Trophoblast cell (in vitro differentiated cells and primary cell): ENCODE measurements around the gene KIF18B.
A peak's percentile ranks its signal among the peaks of the same experiment; 100 is the strongest.

Source experiments
- DNase-seq, 2 donors: peaks; one replicate each; pipeline ENCODE4 v3.0.0-alpha.2; 2016
- H2AFZ ChIP-seq: 2 replicates; pipeline ENCODE4 v1.6.1; 2013; ENCODE audit warnings: low read length, moderate library complexity, mild to moderate bottlenecking; ENCODE audit not compliant: insufficient read depth, poor library complexity
- H2AK5ac ChIP-seq: 2 replicates; pipeline ENCODE4 v1.6.1; 2013; ENCODE audit warnings: mild to moderate bottlenecking, low read length
- H2BK120ac ChIP-seq: 2 replicates; pipeline ENCODE4 v1.6.1; 2013; ENCODE audit warnings: low read length, mild to moderate bottlenecking, moderate library complexity; ENCODE audit not compliant: insufficient read depth, poor library complexity
- H2BK12ac ChIP-seq: 2 replicates; pipeline ENCODE4 v1.6.1; 2013; ENCODE audit warnings: mild to moderate bottlenecking, low read length, moderate library complexity
- H2BK5ac ChIP-seq: 2 replicates; pipeline ENCODE4 v1.6.1; 2013; ENCODE audit warnings: low read length, low read depth, moderate library complexity, mild to moderate bottlenecking; ENCODE audit not compliant: poor library complexity
- H3K14ac ChIP-seq: 2 replicates; pipeline ENCODE4 v1.6.1; 2013; ENCODE audit warnings: mild to moderate bottlenecking, low read length
- H3K18ac ChIP-seq: 2 replicates; pipeline ENCODE4 v1.6.1; 2013; ENCODE audit warnings: mild to moderate bottlenecking, low read length
- H3K23ac ChIP-seq: 2 replicates; pipeline ENCODE4 v1.6.1; 2013; ENCODE audit warnings: low read length
- H3K27ac ChIP-seq: 2 replicates; pipeline ENCODE4 v1.5.1; 2013; ENCODE audit warnings: low read depth, mild to moderate bottlenecking, inconsistent platforms, low read length, moderate library complexity
- H3K27me3 ChIP-seq: 2 replicates; pipeline ENCODE4 v1.6.1; 2013; ENCODE audit warnings: inconsistent platforms, mild to moderate bottlenecking, low read length, moderate library complexity; ENCODE audit not compliant: insufficient read depth
- H3K36me3 ChIP-seq, 2 experiments: 1 replicate in 1 of 2; 2 replicates in 1 of 2; pipeline ENCODE4 v1.6.1; 2013; ENCODE audit warnings: low read length in 2 of 2, mild to moderate bottlenecking in 2 of 2, moderate library complexity in 1 of 2; ENCODE audit not compliant: insufficient read depth in 2 of 2, control insufficient read depth in 1 of 2
- H3K4ac ChIP-seq: 2 replicates; pipeline ENCODE4 v1.6.1; 2013; ENCODE audit warnings: low read depth, mild to moderate bottlenecking, low read length, moderate library complexity
- H3K4me1 ChIP-seq, 2 experiments: 1 replicate in 1 of 2; 2 replicates in 1 of 2; pipeline ENCODE4 v1.6.1; 2013; ENCODE audit warnings: low read length in 2 of 2, mild to moderate bottlenecking in 2 of 2, moderate library complexity in 1 of 2; ENCODE audit not compliant: insufficient read depth in 2 of 2, control insufficient read depth in 1 of 2
- H3K4me2 ChIP-seq: 2 replicates; pipeline ENCODE4 v1.6.1; 2013; ENCODE audit warnings: inconsistent platforms, mild to moderate bottlenecking, low read length, moderate library complexity
- H3K4me3 ChIP-seq: 2 replicates; pipeline ENCODE4 v1.5.1; 2013; ENCODE audit warnings: mild to moderate bottlenecking, low read depth, low read length, inconsistent platforms
- H3K79me1 ChIP-seq: one replicate; pipeline ENCODE4 v1.6.1; 2013; ENCODE audit warnings: low read length
- H3K79me2 ChIP-seq: 2 replicates; pipeline ENCODE4 v1.6.1; 2013; ENCODE audit warnings: low read length, mild to moderate bottlenecking; ENCODE audit not compliant: control insufficient read depth, insufficient read depth, poor library complexity
- H3K9ac ChIP-seq: 2 replicates; pipeline ENCODE4 v1.6.1; 2013; ENCODE audit warnings: mild to moderate bottlenecking, low read length
- H3K9me3 ChIP-seq: 2 replicates; pipeline ENCODE4 v1.6.1; 2013; ENCODE audit warnings: low read depth, mild to moderate bottlenecking, control low read depth, inconsistent platforms, low read length; ENCODE audit not compliant: insufficient read depth
- H4K12ac ChIP-seq: 2 replicates; pipeline ENCODE4 v1.6.1; 2013; ENCODE audit warnings: low read depth, mild to moderate bottlenecking, low read length, moderate library complexity
- H4K8ac ChIP-seq: 2 replicates; pipeline ENCODE4 v1.6.1; 2013; ENCODE audit warnings: low read depth, mild to moderate bottlenecking, low read length, moderate library complexity
- H4K91ac ChIP-seq: one replicate; pipeline ENCODE4 v1.6.1; 2013; ENCODE audit warnings: low read depth, mild to moderate bottlenecking, low read length, moderate library complexity
- WGBS: extraction: QIAGEN DNeasy Blood & Tissue Kit; methylation state at CpG from one replicate; pipeline ENCODE4 v1.1.7; 2013; ENCODE audit warnings: missing lambda C conversion rate; ENCODE audit not compliant: insufficient read length, insufficient coverage; ENCODE audit errors: extremely low coverage; 5-methylcytosine and 5-hydroxymethylcytosine counted together

The KIF18B gene

DNA sequence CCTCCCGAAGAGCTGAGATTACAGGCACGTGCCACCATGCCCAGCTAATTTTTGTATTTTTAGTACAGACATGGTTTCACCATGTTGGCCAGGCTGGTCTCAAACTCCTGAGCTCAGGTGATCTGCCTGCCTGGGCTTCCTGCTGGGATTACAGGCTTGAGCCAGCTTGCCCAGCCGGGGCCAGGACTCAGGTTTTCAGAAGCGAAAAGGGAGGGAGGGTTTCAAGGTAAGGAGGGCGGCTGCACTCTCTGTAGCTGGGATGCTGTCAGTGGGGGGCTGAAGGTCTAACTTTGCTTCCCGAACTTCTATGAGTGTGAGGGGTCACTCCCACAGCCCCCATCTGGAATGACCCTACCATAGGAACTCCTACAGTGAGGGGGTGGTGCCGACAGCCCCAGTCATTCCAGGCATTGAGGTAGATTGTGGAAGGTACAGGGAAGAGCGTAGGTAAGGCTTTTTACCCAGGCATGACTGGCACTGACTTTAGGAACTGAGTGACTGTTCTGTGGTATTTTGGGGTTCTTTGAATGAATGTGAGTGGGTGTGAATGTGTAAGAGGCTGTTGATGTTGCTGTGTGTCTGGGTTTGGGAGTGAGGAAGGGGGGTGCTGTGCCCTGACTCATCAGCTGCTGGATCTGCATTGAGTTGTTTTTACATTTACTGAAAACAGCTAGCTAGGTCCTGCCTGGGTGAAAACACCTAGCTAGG lies 24.4 kb upstream of the KIF18B start:
- H3K79me1 ChIP-seq: no peaks in the 10 kb centered on the region
- no peak overlapping the region for H3K9ac ChIP-seq
- H3K36me3 ChIP-seq: no peaks in the 10 kb centered on the region
- no peaks in the 10 kb centered on the region for H3K79me2 ChIP-seq
- no peak overlapping the region for H2BK12ac ChIP-seq
- H4K8ac ChIP-seq: no peak overlapping the region
- H3K14ac ChIP-seq: no peak overlapping the region
- no peak overlapping the region for H3K18ac ChIP-seq
- H3K4ac ChIP-seq: no peak overlapping the region
- no peak overlapping the region for H2BK120ac ChIP-seq
- peaks cover 10 to 18% of the 10 kb centered on the region in 2 experiments for H3K4me1 ChIP-seq
- peaks cover 48% of the 10 kb centered on the region for H3K27me3 ChIP-seq
- no peak overlapping the region for H3K23ac ChIP-seq
- no peak overlapping the region for H2AFZ ChIP-seq
- no peak overlapping the region for H3K4me3 ChIP-seq
- no peak overlapping the region for H4K91ac ChIP-seq
- H4K12ac ChIP-seq: no peak overlapping the region
- peaks cover 7% of the 10 kb centered on the region for H3K9me3 ChIP-seq
- DNase-seq: no peak
- H2AK5ac ChIP-seq: no peak overlapping the region
- no peak overlapping the region for H2BK5ac ChIP-seq
- WGBS: no CpG with 5 or more reads among the region's 8 CpGs
- H3K4me2 ChIP-seq: no peak overlapping the region
- H3K27ac ChIP-seq: no peak overlapping the region

GRCh38 chr17:44970136-44970741 lies 22.7 kb upstream of the KIF18B start:
- no peaks in the 10 kb centered on the region for H3K79me1 ChIP-seq
- no peak overlapping the region for H3K14ac ChIP-seq
- peaks cover 10 to 18% of the 10 kb centered on the region in 2 experiments for H3K4me1 ChIP-seq
- no peak overlapping the region for H4K12ac ChIP-seq
- no CpG with 5 or more reads among the region's 55 CpGs for WGBS
- H3K27ac ChIP-seq: no peak overlapping the region
- peak overlapping the region; percentile 49 for H3K4me2 ChIP-seq
- no peak overlapping the region for H3K4ac ChIP-seq
- H2BK5ac ChIP-seq: no peak overlapping the region
- H2BK120ac ChIP-seq: no peak overlapping the region
- H2AFZ ChIP-seq: no peak overlapping the region
- peak in 1 of 2 donors; percentile 32 for DNase-seq
- no peak overlapping the region for H2BK12ac ChIP-seq
- no peaks in the 10 kb centered on the region for H3K79me2 ChIP-seq
- H2AK5ac ChIP-seq: no peak overlapping the region
- no peak overlapping the region for H3K9ac ChIP-seq
- no peak overlapping the region for H3K23ac ChIP-seq
- no peak overlapping the region for H4K8ac ChIP-seq
- H3K27me3 ChIP-seq: peaks cover 64% of the 10 kb centered on the region
- H3K18ac ChIP-seq: no peak overlapping the region
- H3K36me3 ChIP-seq: no peaks in the 10 kb centered on the region
- H3K4me3 ChIP-seq: peak overlapping the region; percentile 18
- H3K9me3 ChIP-seq: peaks cover 10% of the 10 kb centered on the region
- no peak overlapping the region for H4K91ac ChIP-seq

GRCh38 chr17:44969144-44969780 lies 21.7 kb upstream of the KIF18B start:
- H2AFZ ChIP-seq: no peak overlapping the region
- no peak overlapping the region for H3K27ac ChIP-seq
- no peaks in the 10 kb centered on the region for H3K79me1 ChIP-seq
- H3K9ac ChIP-seq: no peak overlapping the region
- H3K4me2 ChIP-seq: peak overlapping the region; percentile 60
- no peak overlapping the region for H4K91ac ChIP-seq
- no peak overlapping the region for H4K12ac ChIP-seq
- H3K4me1 ChIP-seq: peaks cover 10 to 18% of the 10 kb centered on the region in 2 experiments
- no peak overlapping the region for H2BK5ac ChIP-seq
- no peak overlapping the region for H2BK120ac ChIP-seq
- H3K36me3 ChIP-seq: no peaks in the 10 kb centered on the region
- no peak overlapping the region for H3K23ac ChIP-seq
- H3K9me3 ChIP-seq: peaks cover 10% of the 10 kb centered on the region
- no CpG with 5 or more reads among the region's 19 CpGs for WGBS
- no peak overlapping the region for H2AK5ac ChIP-seq
- DNase-seq: no peak
- no peak overlapping the region for H4K8ac ChIP-seq
- no peak overlapping the region for H3K14ac ChIP-seq
- no peak overlapping the region for H2BK12ac ChIP-seq
- H3K4ac ChIP-seq: no peak overlapping the region
- no peaks in the 10 kb centered on the region for H3K79me2 ChIP-seq
- no peak overlapping the region for H3K18ac ChIP-seq
- H3K27me3 ChIP-seq: peaks cover 66% of the 10 kb centered on the region
- no peak overlapping the region for H3K4me3 ChIP-seq

DNA sequence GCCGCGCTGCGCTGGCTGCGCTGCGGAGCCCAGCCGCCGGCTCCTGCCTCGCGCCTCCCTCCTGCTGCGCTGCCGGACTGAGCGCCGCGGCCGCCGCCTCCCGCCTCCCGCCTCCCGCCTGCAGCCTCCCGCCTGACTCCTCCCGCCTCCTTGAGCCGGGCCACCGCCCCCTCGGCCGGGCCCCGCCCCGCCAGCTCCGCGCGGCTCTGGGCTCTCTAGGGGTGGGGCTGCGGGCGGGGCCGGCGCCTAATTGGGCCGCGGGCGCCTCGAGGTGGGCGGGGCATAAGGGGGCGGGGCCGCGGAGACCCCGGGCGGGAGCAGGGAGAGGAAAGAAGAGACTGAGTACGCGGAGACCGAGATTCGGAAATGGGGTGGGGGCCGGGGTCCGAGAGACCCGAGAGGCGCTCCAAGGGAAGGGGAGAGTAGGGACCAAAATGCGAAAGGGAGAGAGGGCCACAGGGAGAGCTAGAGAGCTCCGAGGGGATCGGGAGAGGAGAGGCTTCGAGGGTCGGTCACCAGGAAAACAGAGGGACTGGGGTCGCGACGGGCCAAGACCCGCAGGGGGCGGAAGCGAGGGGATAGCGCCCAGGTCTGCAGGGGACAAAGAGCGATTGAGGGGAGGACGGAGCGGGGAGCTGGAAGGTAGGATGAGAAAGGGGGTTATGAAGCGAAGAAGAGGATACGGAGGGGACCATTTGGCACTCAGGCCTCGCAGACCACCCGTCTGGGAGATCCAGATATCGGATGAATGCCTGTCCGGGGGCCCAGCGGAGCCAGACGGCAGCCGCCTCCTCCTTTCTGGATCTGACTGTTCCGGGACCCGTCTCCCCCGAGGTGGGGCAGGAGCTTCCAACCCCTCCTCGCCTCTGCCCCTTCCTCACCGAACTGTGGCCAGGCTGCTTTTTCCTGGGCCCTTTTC lies 20.9 kb upstream of the KIF18B start, which contains the start of gene C1QL1:
Gene C1QL1, minus strand, starts transcription at position 79 of the 919 bp plus-strand sequence. CDS start 255 bp downstream, outside the sequence.
- Histone ChIP-seq H3K9ac (no peak within 1 kb of the TSS), H3K4me3 (peak within 1 kb of the TSS; percentile 6), H3K4me2 (peak within 1 kb of the TSS; percentile 60), H4K91ac (no peak within 1 kb of the TSS), H2AK5ac (no peak within 1 kb of the TSS), H3K18ac (no peak within 1 kb of the TSS), H3K36me3 (no peaks in the 10 kb centered on the region), H3K79me1 (no peaks in the 10 kb centered on the region), H3K23ac (no peak within 1 kb of the TSS), H3K79me2 (no peaks in the 10 kb centered on the region), H3K4me1 (peaks cover 10 to 18% of the 10 kb centered on the region in 2 experiments), H2BK5ac (no peak within 1 kb of the TSS), H4K12ac (no peak within 1 kb of the TSS), H2BK120ac (peak within 1 kb of the TSS; percentile 21), H3K14ac (no peak within 1 kb of the TSS), H3K27me3 (peaks cover 69% of the 10 kb centered on the region), H2AFZ (peak within 1 kb of the TSS; percentile 76), H3K9me3 (peaks cover 10% of the 10 kb centered on the region), H2BK12ac (peak within 1 kb of the TSS; percentile 20), H3K27ac (no peak within 1 kb of the TSS), H4K8ac (peak within 1 kb of the TSS; percentile 64), H3K4ac (no peak within 1 kb of the TSS)
- peak; percentile 90 to 91 for DNase-seq
- no CpG with 5 or more reads among the region's 81 CpGs for WGBS
